Measurements from ENCODE around the gene LRRC37A2. TPM values are rescaled to one million over a fixed set of nuclear protein-coding genes. Genes with fewer than 3 reads are reported as not detected.
"Not testable (repeated sequence)": the region's sequence is repeated elsewhere in the genome, so short reads cannot be mapped to it uniquely, and the experiment has no call there.

Gene LRRC37A2
- total RNA-seq, 1 donor from 2014 or later: 4.8 TPM

DNA sequence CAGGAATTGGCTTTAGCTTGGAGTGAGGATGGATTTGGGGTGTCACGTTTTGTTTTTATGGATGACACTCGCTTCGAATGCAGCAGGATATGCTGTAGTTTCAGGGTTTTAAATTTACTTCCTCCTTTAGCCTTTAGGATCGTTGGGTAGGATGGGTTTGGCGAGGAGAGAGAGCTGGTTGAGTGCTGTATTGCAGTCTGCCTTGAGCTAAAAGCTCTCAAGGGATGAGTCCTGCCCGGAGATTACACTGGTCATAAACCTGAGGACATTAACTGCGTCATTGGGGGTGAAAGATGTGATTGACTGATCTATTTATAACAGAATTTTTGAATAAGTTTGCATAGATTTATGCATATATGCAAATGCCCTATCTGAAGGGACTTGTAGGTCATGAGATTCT, 79.1 kb downstream of the LRRC37A2 start:
- not testable (repeated sequence) for DNase-seq (ENCODE audit: extremely low read depth, low read depth, low spot score)

DNA sequence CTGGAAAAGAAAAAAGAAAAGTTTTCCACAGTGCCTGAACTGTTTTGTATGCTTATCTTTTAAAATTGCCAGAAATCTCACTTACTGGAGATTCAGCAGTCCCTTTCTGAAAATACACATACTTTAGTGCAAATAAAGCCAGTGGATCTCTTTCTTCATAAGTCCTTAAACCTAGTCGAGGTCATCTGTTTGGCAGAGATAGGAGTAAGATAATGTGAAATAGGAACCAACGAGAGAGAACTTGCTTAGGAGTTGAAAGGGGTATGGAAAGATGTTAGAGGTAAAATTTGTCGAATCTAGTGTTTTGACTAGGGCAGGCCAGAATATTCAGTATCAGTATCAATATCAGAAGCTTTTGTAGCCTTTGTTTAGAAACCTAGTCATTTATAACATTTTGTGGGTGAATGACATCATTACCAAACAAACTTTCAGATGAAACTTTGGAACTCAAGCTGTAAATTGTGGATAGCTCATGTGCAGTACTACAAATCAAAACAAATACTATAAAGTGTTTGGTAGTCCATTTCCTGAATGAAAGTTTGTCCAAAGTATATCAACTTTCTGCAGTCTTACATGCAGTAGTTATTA, 86.2 kb downstream of the LRRC37A2 start:
- not testable (repeated sequence) for DNase-seq (ENCODE audit: extremely low read depth, low read depth, low spot score)

DNA sequence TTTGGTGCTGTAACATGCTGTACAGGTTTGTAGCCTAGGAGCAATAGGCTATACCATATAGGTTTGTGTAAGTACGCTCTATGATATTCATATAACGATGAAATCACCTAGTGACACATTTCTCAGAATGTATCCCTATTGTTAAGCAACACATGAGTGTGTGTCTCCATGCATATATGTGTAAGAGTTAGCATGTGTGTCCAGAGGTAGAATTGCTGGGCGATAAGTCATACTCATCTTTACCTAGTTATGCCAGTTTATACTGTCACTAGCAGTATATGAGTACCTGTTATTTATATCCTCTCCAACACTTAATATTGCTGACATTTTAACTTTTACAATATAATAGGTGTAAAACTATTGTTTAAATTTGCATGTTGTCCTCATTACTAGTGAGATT, 88.5 kb downstream of the LRRC37A2 start:
- not testable (repeated sequence) for DNase-seq (ENCODE audit: extremely low read depth, low read depth, low spot score)

DNA sequence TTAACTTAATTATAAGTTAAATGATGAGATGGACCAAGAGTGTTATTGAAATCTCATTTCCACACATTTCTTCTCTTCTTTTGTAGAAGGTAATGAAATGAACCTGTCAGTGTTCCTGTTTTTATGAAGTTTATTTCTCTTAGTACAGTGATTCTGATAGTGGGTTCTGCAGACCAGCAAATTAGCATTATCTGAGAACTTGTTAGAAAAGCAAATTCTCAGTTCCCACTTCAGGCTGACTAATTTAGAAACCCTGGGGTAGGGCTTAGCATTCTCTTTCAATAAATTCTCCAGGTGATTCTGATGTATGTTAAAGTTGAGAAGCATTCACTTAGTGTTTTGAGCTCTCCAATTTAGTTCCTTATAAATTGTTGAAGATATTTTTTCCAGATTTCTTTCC, 90.9 kb downstream of the LRRC37A2 start:
- DNase-seq (ENCODE audit: extremely low read depth, low read depth, low spot score): not testable (repeated sequence)

Other genes starting within 250 kb of the LRRC37A2 start
- 0.78 and 1.3 TPM in 2 replicates for gene LRRC37A, start 217.3 kb upstream of the LRRC37A2 start, total RNA-seq
- 6.0 and 17.8 TPM in 2 replicates for gene ARL17B, start 150.7 kb upstream of the LRRC37A2 start, total RNA-seq
- 3.4 and 4.2 TPM in 2 replicates for gene ARL17A, start 67.2 kb downstream of the LRRC37A2 start, total RNA-seq
- gene NSF, start 78.2 kb downstream of the LRRC37A2 start, total RNA-seq: 22.0 and 27.9 TPM in 2 replicates

Data from glomerular endothelial cell (primary cell).